Loucy (cell line): ENCODE results near the gene NOXA1.

Source experiments
- CTCF ChIP-seq: fragments of 200-600 bp; sonication (generic); conservative IDR thresholded peaks from 2 replicates; pipeline ENCODE4 v1.5.1; 2014; ENCODE audit warnings: mild to moderate bottlenecking, antibody characterized with exemption, low read length
- EZH2phosphoT487 ChIP-seq: fragments of 200-600 bp; IDR thresholded peaks from 2 replicates; pipeline ENCODE4 v1.6.1; 2018; ENCODE audit warnings: antibody characterized with exemption, mild to moderate bottlenecking, moderate library complexity, borderline replicate concordance

GRCh38 chr9:137382444-137383080 lies 40.6 kb upstream of the NOXA1 start:
- TF ChIP-seq CTCF (no peak), EZH2phosphoT487 (no peak)
